NCI-H2029 (cell line): Measurements from ENCODE around the gene DNM3.
"Not testable (repeated sequence)": the region's sequence is repeated elsewhere in the genome, so short reads cannot be mapped to it uniquely, and the experiment has no call there.

ENCODE experiments used
- DNase-seq: peaks from one replicate; lab custom pipeline; 2025; lab: John Stamatoyannopoulos, UW

DNM3 gene

DNA sequence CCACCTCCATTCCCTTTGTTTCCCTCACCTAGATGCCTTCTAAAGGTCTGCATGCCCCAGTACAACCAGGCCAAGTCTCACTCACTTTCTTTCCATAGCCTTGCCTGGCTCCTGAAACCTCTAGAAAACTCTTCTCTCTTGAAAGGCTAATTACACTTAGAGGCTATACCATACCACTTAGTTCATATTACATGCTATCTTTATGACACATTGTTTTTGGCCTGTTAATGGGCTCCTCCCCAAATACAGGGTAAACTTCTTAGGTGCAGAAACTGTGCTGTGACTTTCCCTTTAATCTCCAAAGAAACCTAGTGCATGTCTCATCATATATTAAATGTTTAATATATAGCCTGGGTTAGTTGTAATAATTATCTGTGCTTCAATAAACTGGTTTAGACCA is 522.6 kb downstream of the DNM3 start:
- no peak for DNase-seq

DNA sequence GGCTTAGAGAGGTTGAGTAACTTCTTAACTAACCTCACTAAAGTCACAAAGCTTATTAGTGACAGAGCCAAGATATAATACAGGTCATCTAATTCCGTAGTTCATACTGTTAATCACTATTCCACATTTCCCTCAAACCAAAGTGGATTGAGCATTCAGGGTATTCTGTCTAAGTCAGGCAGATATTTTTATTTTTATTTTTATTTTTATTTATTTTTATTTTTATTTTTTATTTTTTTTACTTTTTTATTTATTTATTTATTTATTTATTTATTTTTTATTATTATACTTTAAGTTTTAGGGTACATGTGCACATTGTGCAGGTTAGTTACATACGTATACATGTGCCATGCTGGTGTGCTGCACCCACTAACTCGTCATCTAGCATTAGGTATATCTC is 530.3 kb downstream of the DNM3 start:
- DNase-seq, result not testable (repeated sequence)

DNA sequence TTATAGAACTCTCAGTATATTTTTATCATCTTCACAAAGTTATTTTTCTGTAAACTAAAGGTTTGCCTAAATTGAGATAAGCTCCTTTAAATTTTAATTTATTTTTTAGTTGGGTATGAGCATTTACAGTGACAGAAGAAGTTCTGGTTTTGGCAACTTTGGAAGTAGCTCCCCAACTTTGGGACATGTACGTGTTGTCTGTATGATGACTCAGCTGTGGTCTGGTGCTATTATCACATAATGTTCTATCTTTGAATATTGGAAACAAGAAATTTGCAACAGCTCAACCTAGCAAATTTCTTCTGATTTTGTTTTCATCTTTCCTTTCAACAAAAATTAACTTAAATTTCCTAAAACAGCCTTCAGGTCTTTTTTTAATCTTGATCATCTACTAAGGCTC is 532.6 kb downstream of the DNM3 start:
- no peak for DNase-seq

DNA sequence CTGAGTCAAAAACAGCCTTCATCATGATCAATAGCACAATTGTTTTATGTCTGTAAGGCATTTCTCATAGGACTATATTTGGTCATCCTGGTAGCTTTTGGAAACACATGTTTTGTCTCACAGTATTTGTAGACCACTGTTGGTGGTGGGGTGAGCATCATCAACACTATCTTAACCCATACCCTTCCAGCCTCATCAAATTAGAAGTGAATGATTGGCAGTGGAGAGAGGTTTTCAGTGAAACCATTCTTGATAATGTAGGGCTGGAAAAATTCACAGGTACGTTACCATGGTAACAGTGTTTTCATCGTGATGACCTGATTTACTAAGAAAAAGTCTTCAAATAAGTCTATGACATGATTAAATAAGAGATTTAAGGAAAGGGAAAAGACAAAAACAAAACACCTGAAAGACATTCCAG is 533.9 kb downstream of the DNM3 start:
- DNase-seq, result no peak

DNA sequence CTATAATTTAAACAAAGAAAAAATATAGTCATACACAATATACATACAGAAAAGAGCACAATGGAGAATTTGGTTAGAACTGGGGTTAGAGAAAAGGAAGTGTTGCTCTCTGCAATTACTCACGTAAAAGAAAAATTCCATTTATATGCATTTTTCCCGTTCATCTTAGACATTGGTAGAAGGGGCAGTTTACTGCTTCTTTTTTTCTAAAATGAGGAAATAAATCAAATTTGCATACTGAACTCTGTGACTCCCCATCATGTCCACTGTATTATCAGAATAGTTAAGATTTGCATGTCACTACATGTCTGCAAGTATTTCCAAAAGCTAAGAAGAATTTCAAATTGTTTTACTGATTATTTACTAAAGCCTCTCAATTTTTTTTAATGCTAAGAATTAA is 535.1 kb downstream of the DNM3 start:
- no peak for DNase-seq

DNA sequence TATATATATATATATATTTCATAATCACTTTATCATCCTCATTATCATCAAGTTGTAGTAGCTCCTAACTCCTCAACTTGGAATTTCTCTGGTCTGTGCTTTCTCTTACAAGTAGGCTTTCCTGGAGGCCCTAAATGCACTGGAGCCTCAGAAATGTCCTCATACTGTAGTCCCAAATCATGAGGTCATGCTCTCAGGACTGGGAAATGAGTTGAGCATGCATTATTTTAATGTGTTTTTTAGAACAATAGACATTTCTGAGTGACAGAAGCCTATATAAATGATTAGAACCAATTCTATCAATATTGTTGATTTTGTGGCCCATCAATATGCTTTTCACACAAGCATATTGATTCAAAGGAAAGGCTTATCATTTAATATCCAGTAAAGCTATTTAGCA is 536.3 kb downstream of the DNM3 start:
- DNase-seq, result no peak

DNA sequence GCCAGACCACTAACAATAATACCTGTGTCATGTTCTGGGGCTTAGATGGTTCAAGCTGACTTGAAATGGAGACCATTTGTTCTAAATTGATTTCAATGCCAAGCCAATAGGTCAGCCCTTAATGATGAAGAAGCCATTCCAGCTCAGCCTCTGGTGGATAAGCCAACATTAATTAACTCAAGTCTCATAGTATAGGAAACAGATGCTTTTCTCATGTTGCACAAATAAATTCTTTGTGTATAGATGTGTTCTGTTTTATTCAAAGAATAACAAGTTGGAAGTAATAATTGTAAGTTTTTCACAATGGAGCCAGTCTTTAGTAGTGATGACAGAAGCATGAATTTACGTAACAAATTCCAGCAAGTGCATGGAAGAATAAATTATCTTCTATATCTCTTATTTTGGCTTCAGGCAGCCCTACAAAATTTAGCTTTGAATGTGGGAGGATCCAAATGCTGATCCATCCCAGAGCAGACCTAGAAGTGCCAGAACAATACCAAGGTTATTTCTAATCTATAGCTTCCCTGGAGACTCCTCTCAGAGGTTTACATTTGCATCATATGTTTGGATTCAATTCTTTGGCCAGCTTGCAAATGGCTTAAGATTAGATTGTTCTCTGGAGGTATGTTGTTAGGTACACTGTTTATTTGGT is 536.9 kb downstream of the DNM3 start:
- DNase-seq, result no peak

DNA sequence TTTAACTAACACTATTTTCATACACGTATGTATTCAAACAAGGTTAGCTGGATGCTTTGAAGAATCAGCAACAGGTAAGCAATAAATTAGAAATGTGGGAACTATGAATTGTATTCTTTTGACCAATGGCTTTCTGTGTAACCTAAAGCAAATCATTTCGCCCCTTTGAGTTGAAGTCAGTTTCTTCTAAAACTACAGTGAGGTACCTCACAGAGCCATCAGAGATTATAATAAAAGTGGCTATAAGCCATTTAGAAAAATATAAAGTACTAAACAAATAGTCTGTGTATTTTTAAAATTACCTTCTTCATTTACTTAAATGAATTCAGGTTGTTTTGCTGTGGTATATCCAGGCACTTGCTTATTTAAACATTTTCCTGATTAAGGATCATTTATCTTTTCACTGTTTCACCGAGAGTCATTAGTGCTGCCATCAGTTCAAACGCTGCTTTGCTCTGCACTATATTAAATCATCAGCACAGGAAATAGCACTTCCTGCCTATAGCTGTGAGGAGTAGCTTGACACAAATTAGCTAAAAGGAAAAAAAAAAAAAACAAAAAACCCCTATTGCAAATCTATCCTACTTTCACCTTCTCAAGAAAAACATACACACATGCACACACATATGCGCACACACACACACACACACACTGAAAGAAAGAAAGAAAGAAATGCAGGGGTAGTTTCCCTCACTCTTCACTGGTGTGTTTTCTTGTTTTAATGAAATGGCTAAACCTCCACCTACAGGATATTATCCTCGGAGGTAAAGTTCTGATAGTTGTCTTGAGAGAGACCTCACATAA is 539.3 kb downstream of the DNM3 start:
- DNase-seq, result no peak

DNA sequence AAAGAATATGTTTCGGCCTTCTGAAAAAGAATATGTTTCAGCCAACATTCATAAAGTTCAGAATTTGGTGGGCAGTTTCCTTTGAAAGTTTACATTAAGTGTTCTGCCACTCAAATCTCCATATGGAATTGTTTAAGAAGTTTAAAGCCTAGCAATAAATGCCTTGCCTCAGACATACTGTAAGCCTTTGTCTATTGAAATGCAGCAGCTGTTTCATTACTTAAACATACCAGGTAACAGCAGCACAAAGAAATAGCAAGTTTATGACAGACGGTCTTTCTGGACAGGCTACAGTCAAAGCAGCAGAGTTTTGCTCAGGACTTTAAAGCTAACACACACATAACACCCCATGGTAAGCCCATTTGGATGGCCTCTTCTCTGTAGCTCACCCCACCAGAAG is 540.6 kb downstream of the DNM3 start:
- DNase-seq, result no peak

DNA sequence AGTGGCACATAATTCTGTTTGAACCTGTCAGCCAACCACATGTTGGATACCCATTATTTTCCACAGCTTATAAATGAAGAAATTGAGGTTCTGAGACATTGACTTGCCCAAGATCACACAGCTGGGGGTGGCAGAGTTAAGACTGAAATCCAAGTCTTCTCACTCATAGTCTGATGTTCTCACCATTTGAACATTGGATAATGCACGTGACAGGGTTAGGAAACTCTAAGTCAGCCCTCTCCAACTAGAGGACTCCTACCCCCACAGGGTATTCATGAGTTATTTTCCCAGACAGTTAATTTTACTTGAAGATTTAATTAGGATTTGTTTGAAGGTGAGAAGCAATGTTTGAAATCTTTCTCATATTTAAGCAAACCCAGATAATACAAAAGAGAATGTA is 541.1 kb downstream of the DNM3 start:
- DNase-seq, result no peak

DNA sequence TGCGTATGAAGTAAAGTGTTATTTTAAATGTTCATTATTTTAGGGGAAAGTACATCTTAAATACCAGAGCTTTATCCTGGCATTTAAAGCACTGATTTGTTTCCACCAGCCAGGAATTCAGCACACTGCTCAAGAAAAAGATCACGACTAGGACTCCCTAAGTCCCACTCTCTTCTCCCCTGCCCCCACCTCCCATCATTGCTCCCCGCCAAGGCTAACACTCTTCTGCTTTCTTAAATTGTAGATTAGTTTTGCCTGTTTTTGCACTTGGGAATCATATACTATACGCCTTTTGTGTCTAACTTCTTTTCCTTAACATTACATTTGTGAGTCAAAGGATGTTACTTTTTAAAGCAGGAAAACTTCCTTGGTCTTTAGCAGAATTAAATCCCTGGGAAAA is 541.7 kb downstream of the DNM3 start:
- no peak for DNase-seq

DNA sequence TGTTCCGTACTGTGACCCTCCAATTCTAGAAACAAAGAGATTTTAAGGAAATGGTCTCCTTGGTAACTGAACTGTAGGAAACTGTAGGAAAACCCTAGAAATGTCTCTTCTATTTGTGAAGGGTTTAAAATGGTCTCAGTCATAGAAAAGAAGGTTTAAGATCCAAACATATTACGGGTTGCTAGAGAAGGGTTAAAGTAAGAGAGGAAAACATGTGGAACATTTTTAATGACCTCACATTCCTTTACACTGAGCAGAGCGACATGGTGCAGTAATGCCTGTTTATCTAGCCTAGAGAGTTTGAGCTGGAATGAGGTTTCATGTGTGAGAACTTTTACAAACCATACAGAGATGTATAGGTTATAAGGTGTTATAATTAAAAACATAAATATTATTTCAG is 542.2 kb downstream of the DNM3 start:
- no peak for DNase-seq

DNA sequence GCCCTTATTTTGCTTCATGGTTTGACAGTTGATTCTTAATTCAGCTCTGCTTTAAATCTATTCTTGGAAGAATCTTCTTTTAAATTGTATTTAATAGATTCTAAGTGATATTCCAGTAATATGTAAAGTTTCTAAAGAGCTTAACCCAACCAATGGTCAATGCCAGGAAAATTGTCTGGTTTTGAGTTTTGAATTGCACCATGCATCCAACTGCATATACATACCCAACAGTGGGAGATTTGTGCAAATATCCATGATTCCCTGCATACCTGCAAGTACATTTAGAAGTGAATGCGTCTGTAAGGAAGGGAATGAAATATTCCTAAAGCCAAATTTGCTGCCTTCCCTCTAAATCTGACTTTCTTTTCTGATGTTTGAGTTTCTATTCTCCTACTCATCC is 543.4 kb downstream of the DNM3 start:
- no peak for DNase-seq

DNA sequence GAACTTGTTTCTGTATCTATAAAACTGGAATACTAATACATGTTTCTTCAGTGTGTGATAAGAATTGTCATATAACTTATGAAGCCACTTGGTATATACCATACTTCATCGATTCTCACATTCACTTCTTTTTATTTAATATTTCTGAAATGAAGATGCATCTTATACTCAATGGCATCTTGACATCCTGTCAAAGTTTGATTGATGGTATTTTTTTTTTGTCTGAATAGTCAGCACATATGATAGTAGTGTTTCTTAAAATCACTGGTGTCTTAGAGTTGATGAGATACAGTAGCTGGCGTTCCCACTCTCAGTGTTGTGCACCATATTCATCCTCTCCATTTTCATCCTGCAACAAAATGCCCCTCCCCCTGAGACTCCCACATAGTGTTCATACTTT is 544.7 kb downstream of the DNM3 start:
- no peak for DNase-seq

DNA sequence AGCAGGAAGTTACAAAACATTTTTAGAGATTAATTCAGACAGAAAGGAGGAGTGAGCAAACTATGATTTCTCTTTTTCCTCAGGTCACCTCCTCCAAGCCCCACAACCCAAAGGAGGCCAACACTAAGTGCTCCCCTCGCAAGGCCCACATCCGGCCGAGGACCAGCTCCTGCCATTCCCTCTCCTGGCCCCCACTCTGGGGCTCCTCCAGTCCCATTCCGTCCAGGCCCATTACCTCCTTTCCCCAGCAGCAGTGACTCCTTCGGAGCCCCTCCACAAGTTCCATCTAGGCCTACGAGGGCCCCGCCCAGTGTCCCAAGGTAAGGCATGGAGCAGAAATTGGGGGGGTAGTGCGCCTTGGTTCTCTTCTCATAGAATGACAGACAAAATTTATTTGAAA is 547.2 kb downstream of the DNM3 start:
- no peak for DNase-seq

DNA sequence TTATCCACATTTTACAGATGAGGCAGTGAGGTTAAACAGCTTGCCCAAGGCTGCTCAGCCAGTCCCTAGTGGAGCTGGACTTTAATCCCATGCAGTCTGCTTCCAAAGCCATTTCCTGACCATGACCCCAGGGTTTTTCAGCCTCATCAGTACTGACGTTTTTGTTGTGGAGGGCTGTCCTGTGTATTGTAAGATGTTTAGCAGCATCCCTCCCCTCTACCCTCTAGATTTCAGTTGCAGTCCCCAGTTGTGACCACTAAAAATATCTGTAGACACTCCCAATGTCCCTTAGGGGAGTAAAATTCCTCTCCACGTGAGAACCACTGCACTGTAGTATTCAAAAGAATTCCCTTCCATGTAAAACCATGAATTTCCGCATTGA is 549.0 kb downstream of the DNM3 start:
- DNase-seq, result no peak

DNA sequence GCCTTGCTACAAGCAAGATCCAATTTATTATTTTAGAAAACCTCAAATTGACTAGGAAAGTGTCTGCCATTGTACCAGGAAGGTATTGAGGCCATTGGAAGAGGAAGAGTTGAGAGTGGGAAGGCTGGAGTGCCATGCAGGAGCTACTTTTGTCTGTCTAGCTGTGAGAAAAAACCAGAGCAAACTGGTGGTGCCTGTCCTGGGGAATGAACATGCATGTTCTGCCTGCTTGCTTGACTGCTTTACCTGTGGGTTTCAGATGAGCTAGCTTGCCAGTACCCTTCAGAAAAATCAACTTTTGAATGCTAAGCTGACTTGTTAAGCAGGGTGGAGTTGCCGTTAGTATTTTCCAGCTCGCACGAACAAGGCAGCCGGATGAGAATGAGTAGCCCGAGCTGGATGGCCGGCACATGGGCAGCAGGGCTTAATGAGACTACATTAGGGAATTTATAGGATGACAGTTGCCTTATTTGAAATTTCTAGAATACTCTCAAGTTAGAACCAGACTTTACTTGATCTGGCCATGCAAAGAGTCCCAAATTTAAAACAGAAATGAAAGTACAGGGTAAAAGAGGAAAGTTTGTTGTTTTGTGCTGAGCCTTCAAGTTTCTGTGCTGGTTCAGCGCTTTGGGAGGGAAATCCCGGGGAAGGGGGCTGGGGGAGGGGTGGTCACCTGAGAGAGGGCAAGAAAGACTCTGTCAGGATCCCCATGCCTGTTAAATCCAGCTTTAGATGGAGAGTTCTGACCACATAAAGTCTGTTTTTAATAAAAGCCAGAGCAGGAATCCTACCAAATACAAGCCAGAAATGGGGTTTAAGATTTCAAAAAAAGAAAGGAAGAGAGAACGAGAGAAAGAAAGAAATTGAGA is 549.6 kb downstream of the DNM3 start:
- no peak for DNase-seq

DNA sequence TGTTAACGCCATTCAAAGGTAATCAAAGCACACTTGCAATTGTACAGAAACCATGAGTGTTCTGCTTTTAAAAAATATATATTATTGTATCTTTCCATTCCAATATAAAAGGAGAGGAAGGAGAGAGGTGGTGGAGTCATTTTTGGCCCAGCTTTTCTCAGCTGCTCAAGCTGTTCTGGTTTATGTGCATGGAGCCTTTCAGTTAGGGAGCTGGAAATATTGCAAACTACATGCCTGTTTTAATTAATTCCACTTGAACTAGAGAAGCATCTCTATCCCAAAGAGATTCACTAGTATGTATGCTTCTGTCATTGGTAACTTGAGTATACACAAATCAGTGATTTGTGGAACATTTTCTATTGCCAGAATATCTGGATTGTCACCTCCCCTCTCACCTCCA is 550.7 kb downstream of the DNM3 start:
- no peak for DNase-seq

DNA sequence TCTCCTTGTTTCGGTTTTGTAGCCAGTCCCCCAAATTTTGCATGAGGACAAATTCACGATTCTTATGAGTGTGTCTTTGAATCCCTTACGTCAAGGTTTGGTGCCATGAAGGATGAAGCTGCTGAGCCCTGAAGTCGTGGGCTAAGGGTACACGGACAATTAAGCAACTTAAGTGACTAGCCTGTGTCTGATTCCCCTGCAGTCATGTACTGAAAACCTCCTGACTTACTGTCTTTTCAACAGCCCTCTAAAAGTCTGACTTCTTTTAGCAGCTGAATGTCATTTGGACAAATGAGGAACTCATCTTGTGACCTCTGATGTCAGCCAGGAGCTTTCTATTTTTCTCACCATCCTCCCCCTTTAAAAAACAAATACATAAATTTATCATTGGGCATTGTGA is 552.1 kb downstream of the DNM3 start:
- no peak for DNase-seq

DNA sequence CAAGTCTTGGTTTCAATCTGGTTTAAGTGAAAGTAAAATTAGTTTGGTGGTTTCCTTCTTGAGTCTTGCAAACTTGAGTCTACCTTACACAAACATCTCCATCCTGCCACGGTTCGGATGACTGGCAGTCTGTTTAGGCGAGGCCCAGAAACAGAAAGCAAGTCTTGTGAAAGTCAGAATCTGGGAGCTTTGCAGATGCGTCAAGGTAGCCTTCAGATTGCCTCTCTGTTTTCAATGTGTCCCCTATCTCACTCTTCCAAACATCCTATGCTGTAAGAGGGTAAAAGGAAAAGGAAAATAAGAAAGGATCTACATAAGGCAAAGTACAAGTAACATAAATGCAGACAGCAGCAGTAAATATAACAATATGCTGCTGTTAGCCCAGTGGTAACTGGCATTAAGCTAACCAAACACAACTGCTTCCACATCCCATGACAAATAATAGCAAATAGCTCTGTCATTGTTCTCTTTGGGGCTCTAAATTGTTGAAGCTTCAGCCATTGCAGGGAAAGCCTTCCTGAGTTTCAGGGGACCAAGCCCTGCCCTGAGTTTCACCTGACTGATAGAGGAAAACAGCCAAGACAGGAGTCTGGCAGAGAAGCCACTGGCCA is 552.9 kb downstream of the DNM3 start:
- DNase-seq, result no peak

DNA sequence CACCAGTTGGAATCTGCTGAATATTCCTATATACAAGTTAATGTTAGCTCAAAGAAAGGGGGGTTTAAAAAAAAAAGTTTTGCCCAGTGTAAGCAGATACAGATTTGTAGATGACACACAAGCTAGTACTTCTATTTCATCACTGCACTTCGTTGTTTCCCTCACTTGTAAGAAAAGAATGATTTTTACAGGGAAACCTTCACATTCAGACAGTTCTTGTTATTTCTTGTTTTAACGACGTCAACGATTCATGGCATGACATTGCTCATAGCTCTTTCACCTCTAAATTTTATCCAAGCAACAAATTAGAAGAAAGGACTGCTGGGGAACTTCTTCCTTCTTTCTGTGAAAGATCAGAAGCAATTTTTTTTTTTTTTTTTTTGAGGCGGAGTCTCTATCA is 553.5 kb downstream of the DNM3 start:
- no peak for DNase-seq

DNA sequence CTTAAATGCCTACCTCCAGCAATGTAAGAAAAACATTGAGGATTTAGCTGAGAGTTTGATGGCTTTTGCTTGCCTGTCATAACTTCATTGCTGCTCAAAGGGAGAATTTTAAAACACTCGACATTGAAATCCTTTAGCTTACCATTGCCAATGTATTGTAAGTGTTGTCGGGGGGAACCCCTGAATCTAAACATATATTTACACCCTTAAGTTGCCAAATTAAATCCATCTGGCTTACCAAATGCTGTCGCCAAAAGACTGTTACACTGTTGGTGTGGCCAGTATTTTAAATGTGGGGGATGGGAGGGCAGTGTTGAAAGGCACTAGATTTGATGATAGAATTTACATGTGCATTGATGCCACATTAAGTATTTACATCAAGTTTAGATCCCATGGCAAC is 554.3 kb downstream of the DNM3 start:
- DNase-seq, result no peak

DNA sequence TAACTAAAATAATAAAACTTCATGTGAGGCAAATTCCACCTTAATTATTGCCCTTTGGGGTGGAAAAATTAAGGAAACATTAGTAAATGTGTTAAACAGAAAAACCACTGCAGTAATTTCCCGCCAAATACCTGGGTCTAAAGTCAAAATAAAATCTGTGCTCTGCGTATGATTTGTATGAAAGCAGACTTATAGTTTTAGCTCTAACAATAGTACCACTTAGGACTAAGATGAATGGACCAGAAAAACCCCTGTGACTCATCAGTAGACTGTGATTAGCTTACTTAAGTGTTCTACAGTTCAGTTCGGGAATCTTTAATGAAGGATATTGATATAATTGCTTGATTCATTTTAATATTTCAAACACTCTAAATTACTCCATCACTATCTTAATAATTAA is 555.9 kb downstream of the DNM3 start:
- no peak for DNase-seq
